HG03196 (cell line): ENCODE results near the gene DNAI1.
"Not testable (repeated sequence)": the region's sequence is repeated elsewhere in the genome, so short reads cannot be mapped to it uniquely, and the experiment has no call there.

Experiments used
- ATAC-seq: cut with Tn5 transposase; IDR thresholded peaks from one replicate; pipeline ENCODE4 v1.9.1; 2021; ENCODE audit not compliant: unreplicated experiment

Gene DNAI1

GRCh38 chr9:34532041-34532440 lies 73.4 kb downstream of the DNAI1 start:
- not testable (repeated sequence) for ATAC-seq

- ATAC-seq = no peak
Measured at GRCh38 chr9:34536685-34537084, 78.1 kb downstream of the DNAI1 start.

DNA sequence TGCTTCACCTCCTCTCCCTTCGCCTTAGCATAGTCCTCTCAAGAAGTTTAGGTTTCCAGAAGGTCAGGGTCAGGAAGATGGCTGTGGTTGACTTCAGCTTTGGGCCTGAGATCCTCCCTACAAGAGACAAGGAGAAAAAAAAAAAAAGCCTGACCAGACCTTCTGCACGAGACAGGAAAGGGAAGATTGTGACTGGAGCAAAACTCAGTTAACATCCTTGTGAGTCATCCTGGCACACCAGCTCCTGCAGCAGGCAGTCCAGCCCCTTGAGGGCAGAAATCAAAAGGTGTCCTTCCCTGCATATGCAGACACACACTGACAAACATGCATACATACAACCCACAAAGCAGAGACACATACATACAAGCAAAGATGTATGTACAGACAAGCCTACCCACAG lies 82.2 kb downstream of the DNAI1 start:
- no peak for ATAC-seq

- no peak for ATAC-seq
Measured at GRCh38 chr9:34541540-34541939, 82.9 kb downstream of the DNAI1 start.

DNA sequence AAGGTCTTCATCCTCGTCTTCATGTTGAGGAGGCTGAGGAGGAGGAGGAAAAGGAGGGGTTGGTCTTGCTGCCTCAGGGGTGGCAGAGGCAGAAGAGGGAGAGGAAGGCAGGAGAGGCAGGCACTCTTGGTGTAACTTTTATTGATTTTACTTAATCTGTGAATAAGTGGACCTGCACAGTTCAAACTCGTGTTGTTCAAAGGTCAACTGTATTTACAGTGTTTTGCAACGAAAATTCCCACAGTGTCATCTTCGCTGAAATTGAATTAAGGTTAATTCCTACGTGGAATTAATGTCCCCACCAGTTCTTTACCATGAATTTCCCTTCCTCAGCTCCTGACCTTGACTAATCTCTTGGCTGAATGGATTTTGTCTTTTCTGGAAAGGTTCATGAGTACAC lies 85.4 kb downstream of the DNAI1 start:
- ATAC-seq = no peak

GRCh38 chr9:34545497-34545896 lies 86.9 kb downstream of the DNAI1 start:
- no peak for ATAC-seq

DNA sequence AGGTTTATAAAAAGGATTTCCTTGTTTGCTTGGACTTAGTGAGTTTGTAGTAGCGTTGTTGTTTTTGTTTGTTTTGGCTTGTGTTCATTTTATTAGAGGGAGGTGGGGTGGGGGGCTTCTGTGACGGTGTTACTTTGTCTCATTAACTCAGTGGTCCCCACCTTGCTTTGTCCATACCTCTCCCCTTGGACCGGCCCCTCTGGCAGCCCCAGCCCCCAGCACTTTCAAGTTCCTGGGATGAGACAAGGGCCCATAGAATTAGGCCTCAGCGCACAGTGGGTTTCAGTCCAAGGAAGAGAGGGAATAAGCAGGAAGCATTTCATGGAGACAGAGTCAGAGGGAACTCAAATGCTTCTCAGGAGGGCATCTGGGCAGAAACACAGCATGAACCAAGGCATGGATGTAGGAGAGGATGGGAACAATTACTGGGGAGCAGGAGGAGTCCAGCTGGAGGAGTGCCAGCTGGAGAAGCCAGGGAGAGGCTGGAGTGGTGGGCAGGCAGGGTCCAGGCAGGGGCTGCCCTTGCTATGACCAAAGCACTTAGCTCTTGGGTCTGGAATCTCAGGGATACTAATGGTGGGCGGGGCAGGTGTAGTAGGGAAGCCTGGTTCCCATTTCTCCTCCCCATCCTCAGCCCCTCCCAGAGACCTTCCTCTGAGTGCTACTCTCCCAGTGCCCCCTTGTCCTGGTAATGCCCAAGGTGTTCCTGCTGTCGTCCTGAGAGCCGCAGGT lies 87.7 kb downstream of the DNAI1 start:
- no peak for ATAC-seq

DNA sequence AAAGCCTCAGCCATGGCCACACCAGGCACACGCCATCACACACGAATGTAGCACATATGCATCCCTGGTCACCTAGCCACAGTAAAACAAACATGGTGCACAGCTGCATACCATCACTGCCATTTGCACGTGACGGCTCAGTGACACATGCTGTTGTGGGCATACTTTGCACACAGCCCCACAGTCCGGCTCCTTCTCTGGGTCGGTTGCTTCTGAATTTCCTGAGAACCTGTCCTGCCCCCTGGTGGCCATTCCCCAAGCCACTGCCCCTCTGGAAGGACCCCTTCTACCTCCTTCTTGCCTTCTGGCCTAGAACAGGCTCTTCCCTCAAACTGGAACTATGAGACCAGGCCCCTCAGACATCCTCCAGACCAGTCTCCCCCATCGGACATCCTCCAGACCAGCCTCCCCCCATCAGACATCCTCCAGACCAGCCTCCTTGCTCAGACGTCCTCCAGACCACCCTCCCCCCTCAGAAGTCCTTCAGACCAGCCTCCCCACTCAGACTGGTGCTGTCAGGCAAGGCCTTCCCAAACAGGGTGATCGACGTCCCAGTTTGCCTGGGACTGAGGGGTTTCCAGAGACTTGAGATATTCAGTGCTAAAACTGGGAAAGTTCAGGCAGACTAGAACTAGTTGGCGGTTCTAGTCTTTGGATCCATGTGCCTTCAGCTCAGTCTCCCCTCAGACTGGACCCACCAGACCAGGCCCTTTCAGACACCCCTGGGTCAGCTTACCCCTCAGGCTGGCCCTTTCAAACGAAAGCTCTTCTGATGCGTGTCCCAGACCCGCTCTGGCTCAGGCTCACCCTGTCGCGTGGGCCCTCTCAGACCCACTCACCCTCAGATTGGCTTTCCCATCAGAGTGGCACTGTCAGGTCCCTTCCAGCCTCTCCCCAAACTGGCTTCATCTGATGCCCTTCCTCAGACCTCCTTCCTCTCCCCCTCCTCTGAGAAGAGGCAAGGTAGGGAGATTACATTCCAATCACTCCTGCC lies 88.5 kb downstream of the DNAI1 start:
- ATAC-seq = no peak

- no peak for ATAC-seq
Measured at GRCh38 chr9:34547960-34548611, 89.5 kb downstream of the DNAI1 start.

- ATAC-seq = no peak
Measured at GRCh38 chr9:34549407-34549732, 90.8 kb downstream of the DNAI1 start.

GRCh38 chr9:34550016-34550680 lies 91.5 kb downstream of the DNAI1 start:
- ATAC-seq = no peak

- no peak for ATAC-seq
Measured at GRCh38 chr9:34550681-34551270, 92.2 kb downstream of the DNAI1 start.

- ATAC-seq = no peak
Measured at GRCh38 chr9:34551751-34552605, 93.4 kb downstream of the DNAI1 start.

GRCh38 chr9:34552606-34552981 lies 94.0 kb downstream of the DNAI1 start:
- ATAC-seq = no peak

DNA sequence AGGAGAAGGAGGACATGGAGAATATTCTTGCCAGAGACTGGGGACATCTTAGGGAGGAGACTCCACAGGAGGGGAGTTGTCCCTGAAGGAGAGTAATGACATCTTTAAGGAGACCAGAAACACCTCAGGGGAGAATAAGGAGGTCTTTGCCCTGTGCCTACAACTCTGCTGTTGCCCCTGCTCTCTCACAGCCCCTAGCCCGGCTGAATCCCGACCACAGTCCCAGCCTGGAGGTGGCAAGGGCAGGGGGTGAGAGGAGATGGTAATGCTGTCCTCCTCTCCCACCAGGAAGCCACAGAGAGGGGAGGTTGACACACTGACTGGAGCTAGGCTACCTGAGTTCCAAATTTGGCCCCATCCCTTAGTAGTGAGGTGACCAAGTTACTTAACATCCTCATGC lies 94.4 kb downstream of the DNAI1 start:
- no peak for ATAC-seq

GRCh38 chr9:34553511-34554021 lies 95.0 kb downstream of the DNAI1 start:
- no peak for ATAC-seq

- no peak for ATAC-seq
Measured at GRCh38 chr9:34554211-34555001, 95.8 kb downstream of the DNAI1 start.

DNA sequence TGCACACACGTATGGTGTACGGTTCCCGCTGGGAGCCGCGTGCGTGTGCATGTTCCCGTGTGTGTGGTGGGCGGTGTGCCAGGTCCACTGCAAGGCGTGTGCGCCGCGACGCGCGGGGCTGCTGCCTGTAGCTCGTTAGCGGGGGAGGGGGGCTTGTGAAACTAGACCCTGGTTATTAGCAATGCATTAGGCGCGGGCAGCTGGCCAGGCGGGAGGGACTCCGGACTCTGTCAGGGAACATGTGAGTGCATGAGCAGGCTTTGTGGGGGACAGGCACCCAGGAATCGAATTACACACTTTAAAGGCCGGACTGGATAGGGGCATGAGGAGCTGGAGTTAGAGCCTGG lies 96.4 kb downstream of the DNAI1 start:
- ATAC-seq = no peak

DNA sequence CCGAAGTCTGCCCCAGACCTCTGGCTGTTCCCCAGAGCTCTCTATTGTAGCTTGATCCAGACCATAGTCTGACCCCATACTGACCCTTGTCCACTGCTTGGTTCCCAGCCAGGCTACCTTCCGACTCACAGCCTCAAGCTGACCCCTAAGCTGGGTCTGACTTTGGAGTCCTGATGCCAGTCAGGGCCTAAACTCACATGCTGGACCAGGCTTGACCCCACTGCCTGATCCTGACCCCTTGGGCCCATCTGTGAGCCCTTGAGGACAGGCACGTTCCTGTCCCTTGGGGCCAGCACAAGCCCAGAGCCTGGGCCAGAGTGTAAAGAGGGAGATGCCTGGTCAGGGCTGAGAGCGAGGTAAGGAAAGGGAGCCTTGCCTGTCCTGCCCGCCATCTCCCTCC lies 96.9 kb downstream of the DNAI1 start:
- no peak for ATAC-seq
